ENCODE results near the gene MME. TPM values are rescaled to one million over a fixed set of nuclear protein-coding genes. Genes with fewer than 3 reads are reported as not detected.

MME gene
- total RNA-seq, 2 donors from 2014 or later, result 56.3 to 103 TPM

DNA sequence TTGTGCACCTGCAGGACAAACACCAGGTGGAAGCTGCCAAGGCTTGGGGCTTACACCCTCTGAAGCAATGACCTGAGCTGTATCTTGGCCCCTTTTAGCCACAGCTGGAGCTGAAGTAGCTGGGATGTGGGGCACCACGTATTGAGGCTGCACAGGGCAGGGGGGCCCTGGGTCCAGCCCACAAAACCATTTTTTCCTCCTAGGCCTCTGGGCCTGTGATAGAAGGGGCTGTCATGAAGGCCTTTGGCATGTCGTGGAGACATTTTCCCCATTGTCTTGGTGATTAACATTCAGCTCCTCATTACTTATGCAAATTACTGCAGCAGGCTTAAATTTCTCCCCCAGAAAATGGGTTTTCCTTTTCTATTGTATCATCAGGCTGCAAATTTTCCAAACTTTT, 27.6 kb upstream of the MME start:
- WGBS, result 95% methylated on average over 2 of the region's 2 CpGs
- Histone ChIP-seq H3K4me3 (no peak overlapping the region), H3K9me3 (no peaks in the 10 kb centered on the region), H3K27ac (no peak overlapping the region), H3K4me1 (replicated peaks) (no peaks in the 10 kb centered on the region), H3K27me3 (replicated peaks; ENCODE audit: insufficient read depth) (no peaks in the 10 kb centered on the region), H3K36me3 (no peaks in the 10 kb centered on the region)
- no peak for DNase-seq (ENCODE audit: low spot score)
- TF ChIP-seq POLR2AphosphoS5 (IDR thresholded peaks at IDR 0.05) (no peak), POLR2A (IDR thresholded peaks at IDR 0.05) (no peak)
- TF ChIP-seq, protein P1, sequence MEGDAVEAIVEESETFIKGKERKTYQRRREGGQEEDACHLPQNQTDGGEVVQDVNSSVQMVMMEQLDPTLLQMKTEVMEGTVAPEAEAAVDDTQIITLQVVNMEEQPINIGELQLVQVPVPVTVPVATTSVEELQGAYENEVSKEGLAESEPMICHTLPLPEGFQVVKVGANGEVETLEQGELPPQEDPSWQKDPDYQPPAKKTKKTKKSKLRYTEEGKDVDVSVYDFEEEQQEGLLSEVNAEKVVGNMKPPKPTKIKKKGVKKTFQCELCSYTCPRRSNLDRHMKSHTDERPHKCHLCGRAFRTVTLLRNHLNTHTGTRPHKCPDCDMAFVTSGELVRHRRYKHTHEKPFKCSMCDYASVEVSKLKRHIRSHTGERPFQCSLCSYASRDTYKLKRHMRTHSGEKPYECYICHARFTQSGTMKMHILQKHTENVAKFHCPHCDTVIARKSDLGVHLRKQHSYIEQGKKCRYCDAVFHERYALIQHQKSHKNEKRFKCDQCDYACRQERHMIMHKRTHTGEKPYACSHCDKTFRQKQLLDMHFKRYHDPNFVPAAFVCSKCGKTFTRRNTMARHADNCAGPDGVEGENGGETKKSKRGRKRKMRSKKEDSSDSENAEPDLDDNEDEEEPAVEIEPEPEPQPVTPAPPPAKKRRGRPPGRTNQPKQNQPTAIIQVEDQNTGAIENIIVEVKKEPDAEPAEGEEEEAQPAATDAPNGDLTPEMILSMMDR (IDR thresholded peaks at IDR 0.05), result no peak
- intact Hi-C loops (cut with DNase I), result no loop called here

DNA sequence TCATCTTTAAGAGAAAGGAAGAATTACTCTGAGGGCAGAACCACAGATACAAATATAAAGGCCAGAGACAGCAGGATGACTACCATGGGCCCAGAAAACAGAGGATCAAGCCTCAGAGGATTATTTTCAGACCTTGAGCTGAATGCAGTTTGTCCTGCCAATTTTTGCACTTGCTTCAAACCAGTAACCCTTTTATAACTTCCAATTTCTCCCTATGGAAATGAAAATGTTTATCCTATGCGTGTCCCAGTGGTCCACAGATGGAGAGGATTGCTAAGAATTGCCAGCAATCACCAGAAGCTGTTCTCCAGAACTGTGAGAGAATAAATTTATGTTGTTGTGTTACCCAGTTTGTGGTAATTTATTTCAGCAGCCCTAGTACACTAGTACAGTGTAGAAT, 26.4 kb upstream of the MME start:
- intact Hi-C loops (cut with DNase I), result no loop called here
- Histone ChIP-seq H3K4me1 (replicated peaks) (no peaks in the 10 kb centered on the region), H3K27ac (no peak overlapping the region), H3K9me3 (no peaks in the 10 kb centered on the region), H3K27me3 (replicated peaks; ENCODE audit: insufficient read depth) (no peaks in the 10 kb centered on the region), H3K36me3 (no peaks in the 10 kb centered on the region), H3K4me3 (no peak overlapping the region)
- 83% methylated on average over 1 of the region's 1 CpG for WGBS
- TF ChIP-seq POLR2A (IDR thresholded peaks at IDR 0.05), result no peak
- TF ChIP-seq, protein P1 (IDR thresholded peaks at IDR 0.05), result no peak
- TF ChIP-seq POLR2AphosphoS5 (IDR thresholded peaks at IDR 0.05), result no peak
- no peak for DNase-seq (ENCODE audit: low spot score)

DNA sequence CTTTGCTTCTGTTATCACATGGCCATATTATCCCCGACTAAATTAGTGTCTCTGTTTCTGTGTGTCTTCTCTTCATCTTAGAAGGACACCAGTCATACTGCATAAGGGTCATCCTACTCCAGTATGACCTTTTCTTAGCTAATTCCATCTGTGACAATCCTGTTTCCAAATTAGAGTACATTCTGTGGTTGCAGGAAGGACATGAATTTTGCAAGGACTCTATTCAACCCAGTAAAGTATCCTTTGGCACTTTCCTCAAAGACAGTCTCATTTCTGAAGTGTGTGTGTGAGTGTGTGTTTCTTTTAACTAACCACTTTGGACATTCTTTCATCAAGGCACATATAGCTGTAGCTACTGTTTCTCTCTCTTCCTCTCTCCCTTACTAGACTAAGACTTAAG, 15.2 kb upstream of the MME start:
- intact Hi-C loops (cut with DNase I), result no loop called here
- no peaks in the 10 kb centered on the region for H3K4me1 ChIP-seq (replicated peaks)
- no peaks in the 10 kb centered on the region for H3K27me3 ChIP-seq (replicated peaks; ENCODE audit: insufficient read depth)
- TF ChIP-seq POLR2A (IDR thresholded peaks at IDR 0.05) (no peak), POLR2AphosphoS5 (IDR thresholded peaks at IDR 0.05) (no peak)
- TF ChIP-seq, protein P1 (IDR thresholded peaks at IDR 0.05), result no peak
- no peak overlapping the region for H3K27ac ChIP-seq
- no peaks in the 10 kb centered on the region for H3K36me3 ChIP-seq
- 78% methylated on average over 1 of the region's 1 CpG for WGBS
- H3K4me3 ChIP-seq, result no peak overlapping the region
- H3K9me3 ChIP-seq, result no peaks in the 10 kb centered on the region
- DNase-seq (ENCODE audit: low spot score), result no peak

DNA sequence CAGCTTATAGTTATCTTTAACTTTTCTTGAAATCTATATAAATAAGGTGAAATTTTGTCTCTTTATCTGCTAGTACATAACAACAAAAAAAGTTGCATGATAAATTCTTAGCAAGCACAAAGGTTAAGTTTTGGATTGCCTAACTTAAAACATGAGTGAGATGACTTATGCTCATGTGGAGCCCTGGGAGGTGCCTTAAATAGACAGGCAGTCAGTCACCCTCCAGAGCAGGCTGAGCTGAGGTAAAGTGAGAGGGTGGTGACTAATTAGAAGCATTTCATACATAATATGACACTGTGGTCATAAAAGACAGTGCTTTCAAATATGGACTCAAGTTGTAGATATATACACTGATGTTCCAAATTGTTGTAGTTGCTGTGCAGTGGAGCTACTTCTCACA, 14.6 kb upstream of the MME start:
- TF ChIP-seq, protein P1 (IDR thresholded peaks at IDR 0.05), result no peak
- TF ChIP-seq POLR2AphosphoS5 (IDR thresholded peaks at IDR 0.05) (no peak), POLR2A (IDR thresholded peaks at IDR 0.05) (no peak)
- no peak for DNase-seq (ENCODE audit: low spot score)

DNA sequence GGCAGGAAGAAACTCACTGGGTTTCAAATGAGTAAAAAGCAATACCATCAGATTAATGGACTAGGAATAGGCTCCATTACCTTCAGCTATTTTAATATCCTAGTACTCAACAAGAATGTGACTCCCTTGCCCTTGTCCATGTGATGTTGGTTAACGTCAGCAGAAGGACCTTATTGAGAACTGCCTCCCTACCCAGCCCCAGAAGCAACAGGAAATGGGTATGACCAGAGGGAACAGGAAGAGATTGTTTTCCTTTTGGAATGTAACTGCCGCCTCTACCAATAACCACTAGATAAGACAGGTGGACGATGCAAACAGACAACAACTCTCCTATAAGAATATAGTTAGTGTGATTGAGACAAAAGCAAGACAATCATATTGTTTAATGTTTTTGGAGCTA, 10.4 kb upstream of the MME start:
- H3K27ac ChIP-seq, result no peak overlapping the region
- WGBS, result 78% methylated on average over 3 of the region's 3 CpGs
- H3K9me3 ChIP-seq, result no peaks in the 10 kb centered on the region
- TF ChIP-seq POLR2AphosphoS5 (IDR thresholded peaks at IDR 0.05), result no peak
- no peak for TF ChIP-seq POLR2A (IDR thresholded peaks at IDR 0.05)
- TF ChIP-seq, protein P1 (IDR thresholded peaks at IDR 0.05), result no peak
- no peak for DNase-seq (ENCODE audit: low spot score)
- H3K4me3 ChIP-seq, result no peak overlapping the region
- H3K36me3 ChIP-seq, result no peaks in the 10 kb centered on the region
- no peaks in the 10 kb centered on the region for H3K4me1 ChIP-seq (replicated peaks)
- no peaks in the 10 kb centered on the region for H3K27me3 ChIP-seq (replicated peaks; ENCODE audit: insufficient read depth)
- intact Hi-C loops (cut with DNase I), result no loop called here

More for the DNA sequence above, 14.6 kb upstream of the MME start:
- no peaks in the 10 kb centered on the region for H3K36me3 ChIP-seq
- no peaks in the 10 kb centered on the region for H3K27me3 ChIP-seq (replicated peaks; ENCODE audit: insufficient read depth)
- H3K4me1 ChIP-seq (replicated peaks), result no peaks in the 10 kb centered on the region
- H3K4me3 ChIP-seq, result no peak overlapping the region
- no peaks in the 10 kb centered on the region for H3K9me3 ChIP-seq
- intact Hi-C loops (cut with DNase I), result no loop called here
- no peak overlapping the region for H3K27ac ChIP-seq

Data from prostate gland (tissue), 2 donors.